ENCODE measurements around the gene KRTAP3-3. TPM values are rescaled to one million over a fixed set of nuclear protein-coding genes. Genes with fewer than 3 reads are reported as not detected.

The KRTAP3-3 gene
- total and polyA plus RNA-seq, 9 donors, result not detected

- Histone ChIP-seq H3K4me1 (ENCODE audit: insufficient read depth) (no peaks in the 10 kb centered on the region), H3K9me3 (no peaks in the 10 kb centered on the region), H3K27me3 (no peaks in the 10 kb centered on the region), H3K36me3 (no peaks in the 10 kb centered on the region), H3K27ac (no peak overlapping the region), H3K4me3 (no peak overlapping the region)
- DNase-seq, result no peak
- TF ChIP-seq EP300 (IDR thresholded peaks at IDR 0.05) (no peak), POLR2A (IDR thresholded peaks at IDR 0.05) (no peak), CTCF (IDR thresholded peaks at IDR 0.05) (no peak)
- 62 to 73% (median 69%) methylated on average over 4 of the region's 4 CpGs for WGBS, 3 donors
- intact Hi-C loops (cut with DNase I), result no loop called here
These were observed 2.9 kb upstream of the KRTAP3-3 start for GRCh38 chr17:40996829-40997228.

GRCh38 chr17:40995116-40995515 lies 1.2 kb upstream of the KRTAP3-3 start:
- WGBS, 3 donors, result 66 to 75% (median 75%) methylated on average over 1 of the region's 1 CpG
- H3K9me3 ChIP-seq, result no peaks in the 10 kb centered on the region
- no peaks in the 10 kb centered on the region for H3K27me3 ChIP-seq
- TF ChIP-seq POLR2A (IDR thresholded peaks at IDR 0.05) (no peak), CTCF (IDR thresholded peaks at IDR 0.05) (no peak), EP300 (IDR thresholded peaks at IDR 0.05) (no peak)
- DNase-seq, result no peak
- intact Hi-C loops (cut with DNase I), result no loop called here
- no peak overlapping the region for H3K27ac ChIP-seq
- H3K4me3 ChIP-seq, result no peak overlapping the region
- H3K4me1 ChIP-seq (ENCODE audit: insufficient read depth), result no peaks in the 10 kb centered on the region
- H3K36me3 ChIP-seq, result no peaks in the 10 kb centered on the region

- H3K27me3 ChIP-seq, result no peaks in the 10 kb centered on the region
- DNase-seq, result no peak
- TF ChIP-seq POLR2A (IDR thresholded peaks at IDR 0.05) (no peak), EP300 (IDR thresholded peaks at IDR 0.05) (no peak), CTCF (IDR thresholded peaks at IDR 0.05) (no peak)
- H3K36me3 ChIP-seq, result no peaks in the 10 kb centered on the region
- H3K4me3 ChIP-seq, result no peak overlapping the region
- intact Hi-C loops (cut with DNase I), result no loop called here
- H3K4me1 ChIP-seq (ENCODE audit: insufficient read depth), result no peaks in the 10 kb centered on the region
- 90 to 95% (median 92%) methylated on average over 2 of the region's 2 CpGs for WGBS, 3 donors
- H3K27ac ChIP-seq, result no peak overlapping the region
- no peaks in the 10 kb centered on the region for H3K9me3 ChIP-seq
These were observed 880 bp downstream of the KRTAP3-3 start for GRCh38 chr17:40993084-40993483.

GRCh38 chr17:40992666-40993065 lies 1.3 kb downstream of the KRTAP3-3 start:
- Histone ChIP-seq H3K9me3 (no peaks in the 10 kb centered on the region), H3K4me1 (ENCODE audit: insufficient read depth) (no peaks in the 10 kb centered on the region), H3K36me3 (no peaks in the 10 kb centered on the region), H3K4me3 (no peak overlapping the region), H3K27ac (no peak overlapping the region), H3K27me3 (no peaks in the 10 kb centered on the region)
- DNase-seq, result no peak
- intact Hi-C loops (cut with DNase I), result no loop called here
- 91 to 94% (median 92%) methylated on average over 3 of the region's 3 CpGs for whole genome bisulfite sequencing, 3 donors
- TF ChIP-seq CTCF (IDR thresholded peaks at IDR 0.05), result no peak
- no peak for TF ChIP-seq EP300 (IDR thresholded peaks at IDR 0.05)
- TF ChIP-seq POLR2A (IDR thresholded peaks at IDR 0.05), result no peak

GRCh38 chr17:40986920-40987319 lies 7.0 kb downstream of the KRTAP3-3 start:
- DNase-seq, result no peak
- H3K27ac ChIP-seq, result no peak overlapping the region
- WGBS, 3 donors, result 64 to 69% (median 66%) methylated on average over 8 of the region's 8 CpGs
- H3K27me3 ChIP-seq, result no peaks in the 10 kb centered on the region
- TF ChIP-seq CTCF (IDR thresholded peaks at IDR 0.05) (no peak), POLR2A (IDR thresholded peaks at IDR 0.05) (no peak), EP300 (IDR thresholded peaks at IDR 0.05) (no peak)
- H3K9me3 ChIP-seq, result no peaks in the 10 kb centered on the region
- no peaks in the 10 kb centered on the region for H3K36me3 ChIP-seq
- H3K4me3 ChIP-seq, result no peak overlapping the region
- intact Hi-C loops (cut with DNase I), result no loop called here
- no peaks in the 10 kb centered on the region for H3K4me1 ChIP-seq (ENCODE audit: insufficient read depth)
